SK-N-SH (cell line): ENCODE measurements around the gene KCNT1. TPM values are rescaled to one million over a fixed set of nuclear protein-coding genes. Genes with fewer than 3 reads are reported as not detected.

Experiments used
- CTCF ChIA-PET: fragments of 300-600, 350-600 bp; formaldehyde crosslinking; extraction: SDS; loops from one replicate; lab custom pipeline; 2021; lab: Yijun Ruan, JAX
- POLR2A ChIA-PET: fragments of 350-600 bp; sonication (Branson Sonifier 250); formaldehyde crosslinking; extraction: SDS; loops from one replicate; lab custom pipeline; 2020; ENCODE audit warnings: antibody characterized with exemption, inconsistent platforms; lab: Yijun Ruan, JAX
- DNase-seq: peaks from one replicate; pipeline ENCODE4 v3.0.0; 2012
- H2AFZ ChIP-seq: fragments of 200-600 bp; sonication (generic); 2 replicates; pipeline ENCODE4 v1.8.1; 2016; ENCODE audit warnings: antibody characterized with exemption, mild to moderate bottlenecking, low read depth
- H3F3A ChIP-seq: fragments of 200-600 bp; sonication (generic); replicated peaks from 2 replicates; pipeline ENCODE3; 2016; ENCODE audit warnings: antibody characterized with exemption, mild to moderate bottlenecking; ENCODE audit not compliant: insufficient read depth
- H3K27ac ChIP-seq, 2 experiments: fragments of 200-500 bp in 1 of 2; fragments of 200-600 bp in 1 of 2; sonication (Bioruptor generic) in 1 of 2; sonication (generic), shearing (Covaris generic) in 1 of 2; 2 replicates each; pipeline versions ENCODE4 v1.5.1 to v1.6.1; 2014 to 2016; ENCODE audit warnings: low read depth in 2 of 2, inconsistent platforms in 1 of 2, low read length in 1 of 2, mild to moderate bottlenecking in 1 of 2, mixed read lengths in 1 of 2
- H3K27me3 ChIP-seq: fragments of 200-600 bp; sonication (generic), shearing (Covaris generic); 2 replicates; pipeline ENCODE4 v1.6.1; 2016; ENCODE audit warnings: mixed run types; ENCODE audit not compliant: insufficient read depth
- H3K36me3 ChIP-seq, 2 experiments: fragments of 200-500 bp in 1 of 2; fragments of 200-600 bp in 1 of 2; sonication (Bioruptor generic) in 1 of 2; sonication (generic) in 1 of 2; replicated peaks in 1 of 2; 2 replicates each; pipeline versions ENCODE3 to v1.5.1; 2014 to 2016; ENCODE audit warnings: low read length in 1 of 2, mild to moderate bottlenecking in 1 of 2; ENCODE audit not compliant: insufficient read depth in 2 of 2, control insufficient read depth in 1 of 2
- H3K4me1 ChIP-seq, 2 experiments: fragments of 200-500 bp in 1 of 2; fragments of 200-600 bp in 1 of 2; sonication (Bioruptor generic) in 1 of 2; sonication (generic), shearing (Covaris generic) in 1 of 2; 2 replicates each; pipeline versions ENCODE4 v1.5.1 to v1.6.1; 2014 to 2016; ENCODE audit warnings: low read depth in 1 of 2, low read length in 1 of 2, mixed run types in 1 of 2; ENCODE audit not compliant: insufficient read depth in 2 of 2, control insufficient read depth in 1 of 2
- H3K4me2 ChIP-seq: fragments of 200-600 bp; sonication (generic), shearing (Covaris generic); 2 replicates; pipeline ENCODE4 v1.6.1; 2017; ENCODE audit warnings: mixed run types
- H3K4me3 ChIP-seq, 2 experiments: fragments of 200-500 bp in 1 of 2; fragments of 200-600 bp in 1 of 2; sonication (Bioruptor generic) in 1 of 2; sonication (generic), shearing (Covaris generic) in 1 of 2; 2 replicates each; pipeline versions ENCODE4 v1.5.1 to v1.8.1; 2014 to 2016; ENCODE audit warnings: low read depth in 2 of 2, inconsistent platforms in 1 of 2, low read length in 1 of 2, mild to moderate bottlenecking in 1 of 2, mixed read lengths in 1 of 2, moderate library complexity in 1 of 2
- H3K79me2 ChIP-seq: fragments of 200-600 bp; sonication (generic); 2 replicates; pipeline ENCODE4 v1.8.1; 2017; ENCODE audit warnings: mild to moderate bottlenecking; ENCODE audit not compliant: insufficient read depth
- H3K9ac ChIP-seq: fragments of 200-600 bp; sonication (generic); 2 replicates; pipeline ENCODE4 v1.6.1; 2017; ENCODE audit warnings: mixed run types
- H3K9me2 ChIP-seq: fragments of 200-600 bp; sonication (generic); 2 replicates; pipeline ENCODE4 v1.6.1; 2017; ENCODE audit warnings: mixed run types
- H3K9me3 ChIP-seq: fragments of 200-600 bp; sonication (generic); 2 replicates; pipeline ENCODE4 v1.6.1; 2017; ENCODE audit warnings: mixed run types, mild to moderate bottlenecking, moderate library complexity
- H4K20me1 ChIP-seq: fragments of 200-600 bp; sonication (generic); 2 replicates; pipeline ENCODE4 v1.6.1; 2017; ENCODE audit warnings: mild to moderate bottlenecking, mixed run types; ENCODE audit not compliant: insufficient read depth
- CHD2 ChIP-seq: fragments of 150-350 bp; IDR thresholded peaks from 2 replicates; pipeline ENCODE4 v1.6.1; 2018; ENCODE audit warnings: low read length; ENCODE audit not compliant: partially characterized antibody
- EP300 ChIP-seq, 2 experiments: IDR thresholded peaks; 2 replicates each; pipeline versions ENCODE4 v1.4.0 to v1.6.1; 2012; ENCODE audit warnings: borderline replicate concordance in 1 of 2, low read depth in 1 of 2, low read length in 1 of 2
- FOSL2 ChIP-seq: IDR thresholded peaks from 2 replicates; pipeline ENCODE4 v1.4.0; 2012; ENCODE audit warnings: low read depth, mild to moderate bottlenecking, moderate library complexity, borderline replicate concordance
- FOXJ3 ChIP-seq: sonication (generic); formaldehyde crosslinking; IDR thresholded peaks from 2 replicates; pipeline ENCODE4 v1.5.1; 2020; ENCODE audit warnings: mild to moderate bottlenecking, missing genetic modification reagents
- IRF3 ChIP-seq: fragments of 150-350 bp; IDR thresholded peaks from 2 replicates; pipeline ENCODE4 v1.6.1; 2016; ENCODE audit warnings: mild to moderate bottlenecking, low read depth, low read length
- JUND ChIP-seq: IDR thresholded peaks from 2 replicates; pipeline ENCODE4 v1.4.0; 2012
- REST ChIP-seq: IDR thresholded peaks from 2 replicates; pipeline ENCODE4 v1.6.1; 2012; ENCODE audit warnings: mild to moderate bottlenecking, low read depth, low read length, moderate library complexity
- RFX5 ChIP-seq: IDR thresholded peaks from 2 replicates; pipeline ENCODE4 v1.6.1; 2012; ENCODE audit warnings: mild to moderate bottlenecking, improper control_type of control experiment, low read length
- RXRA ChIP-seq: IDR thresholded peaks from 2 replicates; pipeline ENCODE4 v1.4.0; 2012; ENCODE audit warnings: low read depth, mild to moderate bottlenecking, borderline replicate concordance
- USF2 ChIP-seq: fragments of 150-350 bp; IDR thresholded peaks from 2 replicates; pipeline ENCODE4 v1.6.1; 2017; ENCODE audit warnings: antibody characterized with exemption, low read length, low read depth, borderline replicate concordance
- WGBS: methylation state at CpG from one replicate; pipeline ENCODE4 v1.1.6; 2017; ENCODE audit warnings: low lambda C conversion rate; 5-methylcytosine and 5-hydroxymethylcytosine counted together
- polyA plus RNA-seq, 3 experiments: library from polyadenylated mRNA; depleted of rRNA; stranded (reverse); fragments of >200 nt; gene quantifications; 2 replicates each; pipeline ENCODE4 v1.2.3, GENCODE V29; 2012

Gene KCNT1
- polyA plus RNA-seq, 1 of the 3 experiments (the other 2 are of a cell fraction): 0.08 TPM

DNA sequence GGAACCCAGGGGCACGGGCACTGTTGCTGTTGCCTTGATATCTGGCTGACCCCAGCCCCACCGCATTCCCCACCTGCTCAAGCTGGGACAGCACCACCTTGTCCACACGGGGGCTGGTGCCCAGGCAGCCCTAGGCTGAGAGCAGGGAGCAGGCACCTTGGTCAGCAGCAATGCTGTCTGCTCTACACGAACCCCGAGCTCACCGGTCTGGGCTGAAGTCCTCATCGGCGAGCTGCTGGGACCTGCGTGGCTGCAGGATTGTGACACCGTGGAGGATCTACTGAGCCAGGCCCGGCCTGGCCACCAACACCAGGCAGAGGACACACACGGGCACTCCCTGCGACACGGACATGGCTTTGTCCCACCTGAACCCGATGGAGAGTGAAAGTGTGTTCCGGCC lies 78.1 kb downstream of the KCNT1 start (continued):
- no peak for TF ChIP-seq REST

DNA sequence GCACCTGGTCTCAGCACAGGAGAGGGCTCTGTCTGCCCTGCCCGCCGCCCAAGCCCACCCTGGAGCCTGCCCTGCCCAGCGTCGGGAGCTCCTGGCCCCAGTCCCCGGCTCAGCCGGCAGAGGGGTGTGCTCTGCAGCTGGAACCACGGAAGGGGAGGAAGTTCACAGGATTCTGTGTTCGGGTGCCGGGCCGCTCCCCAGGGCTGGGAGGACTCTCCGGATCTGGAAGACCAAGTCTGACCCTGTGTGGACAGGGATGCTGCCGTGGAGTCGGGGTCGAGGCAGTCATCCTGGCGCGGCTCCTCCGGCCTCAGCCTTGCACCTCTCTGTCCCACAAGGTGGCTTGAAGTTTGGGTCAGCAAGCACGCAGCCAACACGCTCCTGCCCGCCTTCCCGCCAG lies 78.6 kb downstream of the KCNT1 start:
- Histone ChIP-seq H3K9ac (no peak overlapping the region), H3F3A (no peaks in the 10 kb centered on the region), H2AFZ (no peak overlapping the region), H3K27me3 (no peaks in the 10 kb centered on the region), H3K4me3 (no peak overlapping the region), H3K9me2 (no peaks in the 10 kb centered on the region), H3K27ac (no peak overlapping the region), H3K9me3 (no peaks in the 10 kb centered on the region), H4K20me1 (no peaks in the 10 kb centered on the region), H3K36me3 (no peaks in the 10 kb centered on the region), H3K4me1 (no peaks in the 10 kb centered on the region), H3K4me2 (no peak overlapping the region), H3K79me2 (no peaks in the 10 kb centered on the region)
- POLR2A ChIA-PET: no interaction called here
- TF ChIP-seq EP300 (IDR thresholded peaks at IDR 0.05; ENCODE audit: borderline replicate concordance in 1 of 2, low read depth in 1 of 2, low read length in 1 of 2) (no peak), RFX5 (no peak), RXRA (no peak), FOXJ3 (no peak), IRF3 (no peak), JUND (no peak), CHD2 (no peak), USF2 (no peak), FOSL2 (no peak)
- CTCF ChIA-PET: interaction anchor here (1.0 to 1.6 kb wide), 3 partner anchors 17 to 78 kb away, joined by 3 to 6 read pairs (median 3); partner anchors contain the start of gene KCNT1
- WGBS: 76% methylated on average over 16 of the region's 21 CpGs
- no peak for DNase-seq
